Common myeloid progenitor, CD34-positive (primary cell): ENCODE measurements around the gene AGT.
"Not testable (repeated sequence)": the region's sequence is repeated elsewhere in the genome, so short reads cannot be mapped to it uniquely, and the experiment has no call there.

Experiments used
- CTCF ChIA-PET: fragments of 350-600 bp; sonication (Branson Sonifier 250); formaldehyde crosslinking; loops from one replicate; lab custom pipeline; 2021; ENCODE audit warnings: antibody characterized with exemption; lab: Charles Lee
- POLR2A ChIA-PET: fragments of 350-600 bp; sonication (Branson Sonifier 250); formaldehyde crosslinking; loops from one replicate; lab custom pipeline; 2021; ENCODE audit warnings: antibody characterized with exemption; lab: Charles Lee
- DNase-seq, 3 donors: peaks; one replicate each; pipeline versions ENCODE4 v3.0.0 to v3.0.0-alpha.2; 2013
- H3K27ac ChIP-seq, 2 experiments: 1 replicate in 1 of 2; 2 replicates in 1 of 2; pipeline ENCODE4 v1.7.0; 2013; ENCODE audit warnings: inconsistent platforms in 2 of 2, low read length in 2 of 2, mild to moderate bottlenecking in 2 of 2, low read depth in 1 of 2, moderate library complexity in 1 of 2; ENCODE audit not compliant: severe bottlenecking in 2 of 2, insufficient read depth in 1 of 2, poor library complexity in 1 of 2
- H3K27me3 ChIP-seq, 5 experiments: replicated peaks in 2 of 5; 1 replicate in 3 of 5; 2 replicates in 2 of 5; pipeline versions ENCODE4 v1.6.1 to v1.7.0; 2013; ENCODE audit warnings: low read length in 4 of 5, mild to moderate bottlenecking in 2 of 5, moderate library complexity in 2 of 5, inconsistent platforms in 1 of 5; ENCODE audit not compliant: insufficient read depth in 5 of 5, control insufficient read depth in 4 of 5
- H3K36me3 ChIP-seq, 4 experiments: 1 replicate in 2 of 4; 2 replicates in 2 of 4; pipeline versions ENCODE4 v1.6.1 to v1.7.0; 2013; ENCODE audit warnings: low read length in 3 of 4, control low read depth in 1 of 4, mild to moderate bottlenecking in 1 of 4; ENCODE audit not compliant: control insufficient read depth in 4 of 4, insufficient read depth in 4 of 4
- H3K4me1 ChIP-seq, 4 experiments: 1 replicate in 3 of 4; 2 replicates in 1 of 4; pipeline versions ENCODE4 v1.6.1 to v1.7.1; 2013; ENCODE audit warnings: low read length in 3 of 4, mild to moderate bottlenecking in 3 of 4, control low read depth in 1 of 4, inconsistent platforms in 1 of 4, moderate library complexity in 1 of 4; ENCODE audit not compliant: control insufficient read depth in 4 of 4, insufficient read depth in 4 of 4; ENCODE audit errors: control extremely low read depth in 1 of 4
- H3K4me3 ChIP-seq, 7 experiments: 1 replicate in 4 of 7; 2 replicates in 3 of 7; pipeline versions ENCODE4 v1.5.1 to v1.7.0; 2013; ENCODE audit warnings: mild to moderate bottlenecking in 7 of 7, low read length in 6 of 7, moderate library complexity in 6 of 7, inconsistent platforms in 2 of 7, low read depth in 2 of 7, control low read depth in 1 of 7; ENCODE audit not compliant: insufficient read depth in 4 of 7, control insufficient read depth in 1 of 7; ENCODE audit errors: extremely low read depth in 1 of 7
- H3K9me3 ChIP-seq, 5 experiments: 1 replicate in 4 of 5; 2 replicates in 1 of 5; pipeline versions ENCODE4 v1.6.1 to v1.7.1; 2013; ENCODE audit warnings: low read length in 4 of 5, mild to moderate bottlenecking in 2 of 5, inconsistent platforms in 1 of 5, low read depth in 1 of 5, moderate library complexity in 1 of 5; ENCODE audit not compliant: control insufficient read depth in 4 of 5, insufficient read depth in 2 of 5; ENCODE audit errors: control extremely low read depth in 1 of 5
- WGBS: methylation state at CpG from one replicate; pipeline ENCODE4 v1.1.5; 2013; ENCODE audit not compliant: insufficient coverage; 5-methylcytosine and 5-hydroxymethylcytosine counted together

Gene AGT

DNA sequence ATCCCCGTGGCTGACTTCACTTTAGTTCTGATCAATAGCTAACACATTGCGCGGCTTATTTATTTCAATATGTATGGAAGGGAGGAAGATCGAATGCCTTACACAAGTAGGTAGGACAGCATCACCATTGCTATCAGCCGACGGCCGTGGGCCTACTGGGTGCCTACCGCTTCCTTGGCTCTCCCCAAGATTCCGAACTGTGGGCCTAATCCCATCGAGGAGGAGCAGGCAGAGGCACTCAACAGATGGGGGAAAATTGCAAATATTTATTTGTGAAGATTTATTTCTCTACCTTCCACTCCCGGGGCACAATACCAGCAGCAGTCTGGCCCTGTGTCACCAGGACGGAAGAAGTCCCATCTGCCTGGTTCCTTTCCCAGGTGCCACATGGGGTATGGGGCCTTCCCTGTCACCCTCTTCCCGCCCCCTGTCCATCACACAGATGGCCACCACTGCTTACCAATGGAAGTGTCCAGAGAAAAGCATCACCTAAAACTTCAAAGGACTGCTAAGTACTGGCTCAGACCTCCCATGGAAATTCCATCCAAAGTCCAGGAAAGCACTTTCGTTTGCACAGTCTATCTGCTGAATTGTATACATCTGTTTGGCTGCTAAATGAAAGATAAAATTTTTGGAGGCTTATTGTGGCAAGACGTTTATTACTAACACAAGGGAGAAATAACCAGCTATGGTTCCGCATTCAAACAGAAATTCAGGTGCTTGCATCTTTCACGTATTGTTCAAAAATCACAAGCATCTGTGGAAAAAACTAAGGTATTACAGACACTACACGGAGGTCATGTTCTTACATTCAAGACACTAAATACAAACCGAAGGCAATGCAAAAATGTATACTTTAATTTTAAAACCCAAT lies 11.8 kb downstream of the AGT start:
- no peak overlapping the region for H3K27ac ChIP-seq
- DNase-seq: no peak
- H3K36me3 ChIP-seq: no peaks in the 10 kb centered on the region
- CTCF ChIA-PET: interaction anchor here (1.2 kb wide), 1 partner anchor 15 kb away, joined by 3 read pairs; no protein-coding TSS in a partner anchor
- no peaks in the 10 kb centered on the region for H3K9me3 ChIP-seq
- H3K4me1 ChIP-seq: no peaks in the 10 kb centered on the region
- H3K4me3 ChIP-seq: no peak overlapping the region
- WGBS: 97% methylated on average over 16 of the region's 19 CpGs
- POLR2A ChIA-PET: no interaction called here
- peaks cover 0 to 7% (median 0%) of the 10 kb centered on the region in 5 experiments for H3K27me3 ChIP-seq

DNA sequence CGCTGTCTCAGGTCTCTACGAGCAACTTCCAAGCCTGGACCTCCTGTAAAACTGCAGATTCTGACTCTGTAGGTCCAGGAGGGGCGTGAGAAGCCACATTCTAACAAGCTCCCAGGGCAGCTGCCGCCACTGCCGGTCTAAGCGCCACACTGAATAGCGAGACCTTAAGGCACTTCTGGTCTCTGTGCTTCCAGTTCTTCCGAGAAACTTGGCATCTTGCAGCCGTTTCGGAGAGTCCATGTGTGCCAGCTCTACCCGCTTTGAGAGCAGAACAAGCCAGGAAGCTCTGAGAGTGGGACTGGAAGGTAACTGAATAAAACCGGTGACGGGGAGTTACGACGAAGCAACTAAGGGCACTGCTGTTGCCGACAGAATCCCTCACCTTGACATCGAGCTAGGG lies 12.5 kb downstream of the AGT start:
- H3K4me3 ChIP-seq: no peak overlapping the region
- no peak overlapping the region for H3K27ac ChIP-seq
- H3K27me3 ChIP-seq: peaks cover 0 to 7% (median 0%) of the 10 kb centered on the region in 5 experiments
- no peaks in the 10 kb centered on the region for H3K4me1 ChIP-seq
- H3K36me3 ChIP-seq: no peaks in the 10 kb centered on the region
- WGBS: 94% methylated on average over 17 of the region's 17 CpGs
- ChIA-PET CTCF (no interaction called here), POLR2A (no interaction called here)
- H3K9me3 ChIP-seq: no peaks in the 10 kb centered on the region
- DNase-seq: no peak

DNA sequence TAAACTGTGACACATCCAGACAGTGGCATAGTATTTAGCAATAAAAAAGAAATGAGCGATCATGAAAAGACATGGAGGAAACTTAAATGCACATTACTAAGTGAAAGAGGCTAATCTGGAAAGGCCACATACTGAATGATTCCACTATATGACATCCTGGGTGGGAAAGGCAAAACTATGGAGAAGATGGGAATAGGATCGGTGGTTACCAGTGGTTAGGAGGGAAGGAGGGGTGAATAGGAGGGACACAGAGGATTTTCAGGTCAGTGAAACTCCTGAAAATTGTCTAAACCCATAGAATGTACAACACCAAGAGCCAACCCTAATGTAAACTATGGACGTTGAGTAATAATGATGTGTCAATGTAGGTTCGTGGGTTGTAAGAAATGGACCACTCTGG lies 13.8 kb downstream of the AGT start:
- no peak for DNase-seq
- no peak overlapping the region for H3K4me3 ChIP-seq
- no CpG with 5 or more reads among the region's 4 CpGs for WGBS
- H3K27me3 ChIP-seq: peaks cover 0 to 7% (median 0%) of the 10 kb centered on the region in 5 experiments
- no peaks in the 10 kb centered on the region for H3K36me3 ChIP-seq
- H3K4me1 ChIP-seq: no peaks in the 10 kb centered on the region
- CTCF ChIA-PET: no interaction called here
- H3K27ac ChIP-seq: no peak overlapping the region
- POLR2A ChIA-PET: no interaction called here
- no peaks in the 10 kb centered on the region for H3K9me3 ChIP-seq

- 100% methylated on average over 1 of the region's 1 CpG for WGBS
- Histone ChIP-seq H3K27ac (no peak overlapping the region), H3K4me1 (no peaks in the 10 kb centered on the region), H3K36me3 (no peaks in the 10 kb centered on the region), H3K4me3 (no peak overlapping the region), H3K27me3 (peaks cover 0 to 7% (median 0%) of the 10 kb centered on the region in 5 experiments), H3K9me3 (no peaks in the 10 kb centered on the region)
- no peak for DNase-seq
- ChIA-PET POLR2A (no interaction called here), CTCF (no interaction called here)
Measured at GRCh38 chr1:230699716-230700115, 14.2 kb downstream of the AGT start.

- CTCF ChIA-PET: not testable (repeated sequence)
- POLR2A ChIA-PET: interaction anchor here (0.5 kb wide), 1 partner anchor 1063 kb away, joined by 3 read pairs; no protein-coding TSS in a partner anchor
Measured at GRCh38 chr1:230698964-230699363, 15.0 kb downstream of the AGT start.

GRCh38 chr1:230698130-230698529 lies 15.8 kb downstream of the AGT start:
- ChIA-PET POLR2A (no interaction called here), CTCF (no interaction called here)
- 92% methylated on average over 13 of the region's 14 CpGs for WGBS
- Histone ChIP-seq H3K4me1 (no peaks in the 10 kb centered on the region), H3K27me3 (peaks cover 0 to 5% (median 0%) of the 10 kb centered on the region in 5 experiments), H3K27ac (no peak overlapping the region), H3K9me3 (no peaks in the 10 kb centered on the region), H3K36me3 (peaks cover 0 to 14% (median 7%) of the 10 kb centered on the region in 4 experiments), H3K4me3 (no peak overlapping the region)
- DNase-seq: no peak

More at GRCh38 chr1:230698964-230699363, 15.0 kb downstream of the AGT start:
- H3K36me3 ChIP-seq, H3K27me3 ChIP-seq, DNase-seq, H3K9me3 ChIP-seq, H3K27ac ChIP-seq, H3K4me1 ChIP-seq, H3K4me3 ChIP-seq: not testable (repeated sequence)

GRCh38 chr1:230696722-230697437 lies 17.0 kb downstream of the AGT start:
- Histone ChIP-seq H3K36me3 (peaks cover 1 to 24% (median 12%) of the 10 kb centered on the region in 4 experiments), H3K27ac (no peak overlapping the region), H3K4me1 (no peaks in the 10 kb centered on the region), H3K4me3 (no peak overlapping the region), H3K27me3 (peaks cover 0 to 5% (median 0%) of the 10 kb centered on the region in 5 experiments), H3K9me3 (no peaks in the 10 kb centered on the region)
- WGBS: 85% methylated on average over 2 of the region's 7 CpGs
- ChIA-PET CTCF (no interaction called here), POLR2A (no interaction called here)
- no peak for DNase-seq
